Stimulated activated CD8-positive, alpha-beta memory T cell treated with anti-CD3 and anti-CD28 coated beads, Interleukin-12 subunit alpha, Interleukin-12 subunit beta, amount 100 ng/mL, for 1 hour (primary cell): ENCODE measurements around the gene HDAC4.

Experiments used
- DNase-seq: peaks from one replicate; pipeline ENCODE4 v3.0.0-alpha.2; 2020; ENCODE audit warnings: low read depth

Gene HDAC4

GRCh38 chr2:239025951-239026461 is 374.8 kb downstream of the HDAC4 start:
- DNase-seq: no peak

GRCh38 chr2:239025096-239025801 is 375.6 kb downstream of the HDAC4 start:
- no peak for DNase-seq

GRCh38 chr2:239024226-239024625 is 376.6 kb downstream of the HDAC4 start:
- no peak for DNase-seq

- DNase-seq: no peak
Observed at GRCh38 chr2:239022437-239023260, 378.2 kb downstream of the HDAC4 start.

- no peak for DNase-seq
Observed at GRCh38 chr2:239021651-239022436, 379.0 kb downstream of the HDAC4 start.

GRCh38 chr2:239021224-239021623 is 379.6 kb downstream of the HDAC4 start:
- DNase-seq: no peak

DNA sequence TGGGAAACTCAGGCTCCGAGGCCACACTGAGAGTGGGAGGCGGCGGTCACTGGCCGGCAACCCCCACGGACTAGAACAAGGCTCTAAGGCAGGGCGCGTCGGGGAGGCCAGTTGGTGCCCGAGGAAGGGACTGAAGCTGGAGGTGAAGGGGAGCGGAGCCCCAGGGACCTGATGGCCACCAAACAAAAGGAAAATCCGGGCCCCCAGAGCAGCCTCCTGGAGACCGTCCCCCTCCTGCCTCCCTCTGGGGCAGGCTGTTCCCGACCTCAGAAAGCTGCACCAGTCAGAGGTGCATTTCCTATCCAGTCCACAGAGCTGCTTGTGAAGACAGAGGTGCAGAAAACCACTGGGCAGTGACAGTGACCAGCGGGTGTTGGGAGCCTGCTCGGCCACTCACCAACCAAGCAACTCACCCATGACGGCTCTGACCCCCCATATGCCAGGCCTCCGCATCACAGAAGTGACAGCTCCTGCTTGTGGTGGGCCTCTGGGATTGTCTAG is 380.2 kb downstream of the HDAC4 start:
- DNase-seq: no peak

DNA sequence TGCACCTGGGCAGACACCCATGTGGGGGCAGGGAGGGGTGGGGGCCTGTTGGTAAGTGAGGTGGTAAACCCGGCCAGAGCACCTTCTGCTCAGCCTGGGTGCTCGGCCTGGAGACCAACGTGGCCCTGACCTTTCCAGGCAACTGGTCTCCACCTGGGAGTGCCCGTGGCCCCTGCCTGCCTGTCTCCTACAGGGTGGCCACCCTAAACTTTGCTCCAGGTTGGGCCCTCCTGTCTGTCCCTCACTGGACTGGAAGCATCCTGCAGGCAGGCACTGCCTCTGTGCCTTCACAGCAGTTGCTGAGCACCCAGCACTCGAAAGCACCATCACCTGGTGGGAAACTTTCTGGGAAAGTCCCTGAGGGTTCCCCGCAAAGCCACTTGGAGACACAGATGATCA is 381.6 kb downstream of the HDAC4 start:
- no peak for DNase-seq

DNA sequence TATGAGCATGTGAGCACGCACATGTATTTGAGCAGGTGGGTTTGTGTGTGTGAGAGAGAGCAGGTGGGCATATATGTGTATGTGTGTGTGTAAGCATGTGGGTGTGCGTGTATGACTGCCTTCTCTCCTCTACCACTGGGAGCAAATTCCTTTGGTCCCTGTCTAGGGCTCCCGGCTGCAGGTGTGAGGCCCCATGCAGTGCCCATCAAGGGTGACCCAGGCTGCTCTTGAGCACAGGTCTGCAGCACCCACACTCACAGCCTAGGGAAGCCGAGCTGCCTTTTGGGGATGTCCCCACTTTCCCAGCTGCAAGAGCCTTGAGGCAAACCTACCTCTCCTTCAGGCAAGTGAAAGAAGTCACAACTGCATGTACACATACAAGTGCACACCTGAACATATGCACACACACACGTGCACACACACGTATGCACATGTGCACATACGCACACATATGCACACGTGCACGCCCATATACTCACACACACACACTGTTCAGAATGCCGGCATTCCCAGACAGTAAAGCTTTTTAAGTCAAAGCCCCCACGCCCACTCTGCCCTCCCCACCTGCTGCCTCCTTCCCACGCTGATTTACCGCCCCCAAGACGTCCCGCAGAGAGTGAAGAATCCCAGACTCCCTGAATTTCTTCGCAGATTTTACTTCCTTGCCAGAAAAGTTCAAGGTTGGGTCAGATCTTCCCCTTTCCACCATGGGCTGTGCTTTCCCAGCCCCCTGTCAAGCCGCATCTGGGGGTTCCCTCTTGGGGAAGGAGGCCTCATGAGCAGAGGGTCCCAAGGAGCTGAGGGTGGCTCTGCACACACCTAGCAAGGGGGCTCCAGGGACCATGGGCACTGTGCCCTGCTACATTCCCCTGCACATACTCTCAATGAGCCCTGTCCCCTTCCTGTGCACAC is 382.3 kb downstream of the HDAC4 start:
- no peak for DNase-seq

- DNase-seq: no peak
Observed at GRCh38 chr2:239017491-239018098, 383.2 kb downstream of the HDAC4 start.

DNA sequence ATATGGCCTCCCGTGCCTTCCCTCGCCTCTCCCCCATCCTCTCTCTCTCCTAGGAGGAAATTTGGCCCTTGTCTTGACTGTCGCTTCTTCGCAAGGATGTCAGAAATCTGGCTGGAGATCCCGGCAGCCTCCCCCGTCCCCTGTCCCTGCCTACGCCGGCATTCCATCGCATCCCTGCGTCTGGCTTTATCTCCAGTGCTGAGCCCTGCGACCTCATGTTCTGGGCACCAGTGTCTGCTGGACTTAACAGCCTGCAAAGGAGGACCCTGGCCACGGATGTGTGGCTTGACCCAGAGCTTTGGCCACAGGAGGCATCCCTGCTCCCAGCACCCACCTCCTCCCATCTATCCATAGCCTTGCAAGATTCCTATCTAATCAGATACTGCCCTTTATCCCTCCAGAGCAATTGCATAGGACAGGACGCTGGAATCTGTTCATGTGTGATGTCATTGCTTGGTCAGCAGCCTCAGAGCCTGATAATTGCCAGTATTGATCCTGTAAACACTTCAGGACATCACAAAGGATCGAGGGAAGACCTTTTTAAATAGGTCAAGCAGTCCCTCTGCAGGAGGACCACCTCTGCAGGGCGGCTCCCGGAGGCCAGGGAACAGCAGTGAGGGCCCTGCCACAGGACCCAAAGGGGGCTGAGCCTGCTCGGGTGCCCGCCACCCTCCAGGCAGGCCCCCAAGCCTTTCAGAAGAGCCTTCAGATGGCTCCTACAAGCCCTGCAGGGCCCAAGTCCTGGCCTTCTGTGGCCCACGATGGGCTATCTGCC is 384.7 kb downstream of the HDAC4 start:
- DNase-seq: no peak

- no peak for DNase-seq
Observed at GRCh38 chr2:239015218-239015900, 385.5 kb downstream of the HDAC4 start.

DNA sequence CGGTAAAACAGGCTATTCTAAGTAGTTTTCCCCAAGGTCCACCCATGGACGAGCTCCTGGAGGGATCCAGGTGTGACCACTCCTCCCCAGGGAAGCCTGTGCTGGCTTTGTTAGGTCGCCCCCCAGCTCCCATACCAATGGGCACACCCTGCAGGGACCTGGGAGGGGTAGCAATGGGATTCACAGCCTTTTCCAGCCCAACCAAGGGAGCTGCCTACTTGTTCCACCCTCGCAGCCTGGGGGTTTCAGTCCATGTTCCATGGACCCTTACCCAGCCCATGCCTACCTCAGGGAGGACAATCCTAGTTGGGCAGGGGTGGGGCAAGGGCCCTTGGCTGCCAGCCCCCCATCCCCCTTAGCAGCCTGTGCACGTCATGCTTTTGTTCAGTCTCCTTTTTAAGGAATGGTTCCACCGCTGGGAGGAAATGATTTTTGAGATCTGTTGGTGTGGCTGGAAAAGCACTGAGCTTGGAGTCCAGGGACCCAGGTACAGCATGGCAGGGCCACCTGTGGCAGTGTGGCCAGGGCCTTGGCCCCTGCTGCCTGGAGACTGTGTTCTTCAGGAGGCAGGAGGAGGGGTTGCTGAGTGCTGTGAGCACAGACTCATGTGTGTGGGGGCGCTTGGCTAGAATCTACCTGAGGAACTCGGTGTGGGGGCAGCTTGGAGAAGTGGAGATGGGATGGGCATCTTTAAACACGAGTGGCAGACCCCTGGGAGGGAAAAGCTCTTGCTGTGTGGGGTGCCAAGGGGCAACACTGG is 386.2 kb downstream of the HDAC4 start:
- DNase-seq: no peak

GRCh38 chr2:239013678-239013976 is 387.2 kb downstream of the HDAC4 start:
- DNase-seq: no peak

DNA sequence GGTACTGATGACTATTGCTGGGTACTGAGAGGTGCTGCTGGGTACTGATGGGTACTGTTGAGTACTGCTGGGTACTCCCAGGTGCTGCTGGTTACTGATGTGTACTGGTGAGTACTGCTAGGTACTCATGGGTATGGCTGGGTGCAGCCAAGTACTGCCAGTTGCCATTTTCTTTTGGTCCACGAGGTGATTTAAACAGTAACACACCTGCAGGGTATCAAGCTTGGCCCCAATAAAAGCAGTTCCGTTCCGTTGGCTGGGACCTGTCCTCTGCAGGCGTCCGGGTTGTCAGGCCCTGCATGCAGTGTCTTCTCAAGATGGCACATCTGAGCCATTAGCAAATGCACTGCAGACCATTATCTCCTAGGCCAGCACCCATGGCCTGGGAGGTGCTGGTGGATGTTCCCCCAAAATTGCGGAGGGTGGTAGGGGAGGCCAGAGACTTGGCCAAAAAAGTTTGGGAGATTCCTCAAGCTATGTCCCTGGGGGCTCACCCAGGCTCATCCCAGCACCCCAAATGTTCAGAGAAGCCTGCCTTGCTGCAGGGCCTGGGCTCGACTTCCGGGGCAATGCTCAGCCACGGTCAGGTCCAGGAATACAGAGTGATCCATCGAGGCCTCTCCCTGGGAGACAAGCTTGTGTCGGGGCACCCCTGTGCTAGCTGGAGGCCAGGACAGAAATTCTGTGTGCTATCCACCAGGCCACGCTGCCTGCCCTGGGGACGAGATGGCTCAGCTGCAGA is 387.7 kb downstream of the HDAC4 start:
- DNase-seq: no peak

GRCh38 chr2:239012228-239012627 is 388.6 kb downstream of the HDAC4 start:
- no peak for DNase-seq

GRCh38 chr2:239009589-239009961 is 391.2 kb downstream of the HDAC4 start:
- DNase-seq: no peak
